OCI-LY1 (cell line): ENCODE measurements around the gene WDR82.

ENCODE experiments used
- H2AFZ ChIP-seq: fragments of 200-600 bp; sonication (generic), shearing (Covaris generic); 2 replicates; pipeline ENCODE4 v1.6.0; 2014; ENCODE audit warnings: antibody characterized with exemption, mild to moderate bottlenecking, low read length
- H3F3A ChIP-seq: fragments of 200-600 bp; sonication (generic), shearing (Covaris generic); 2 replicates; pipeline ENCODE4 v1.6.0; 2014; ENCODE audit warnings: mild to moderate bottlenecking, antibody characterized with exemption, low read length, moderate library complexity; ENCODE audit not compliant: insufficient read depth
- H3K27ac ChIP-seq: fragments of 200-600 bp; sonication (generic); 2 replicates; pipeline ENCODE4 v1.5.1; 2014; ENCODE audit warnings: low read length, mixed run types, mild to moderate bottlenecking, low read depth; ENCODE audit not compliant: poor library complexity, severe bottlenecking
- H3K27me3 ChIP-seq: fragments of 200-600 bp; sonication (generic); 2 replicates; pipeline ENCODE4 v1.6.0; 2014; ENCODE audit warnings: antibody characterized with exemption, mild to moderate bottlenecking, low read length, moderate library complexity; ENCODE audit not compliant: insufficient read depth
- H3K36me3 ChIP-seq: fragments of 200-600 bp; sonication (generic); 2 replicates; pipeline ENCODE4 v1.6.1; 2014; ENCODE audit warnings: mild to moderate bottlenecking, antibody characterized with exemption, low read length, moderate library complexity, mixed read lengths; ENCODE audit not compliant: insufficient read depth
- H3K4me1 ChIP-seq: fragments of 200-600 bp; sonication (generic); 2 replicates; pipeline ENCODE4 v1.5.1; 2014; ENCODE audit warnings: mild to moderate bottlenecking, low read length, moderate library complexity; ENCODE audit not compliant: insufficient read depth, severe bottlenecking
- H3K4me2 ChIP-seq: fragments of 200-600 bp; sonication (generic), shearing (Covaris generic); 2 replicates; pipeline ENCODE4 v1.6.1; 2014; ENCODE audit warnings: low read length
- H3K4me3 ChIP-seq: fragments of 200-600 bp; sonication (generic); 2 replicates; pipeline ENCODE4 v1.5.1; 2014; ENCODE audit warnings: low read length, low read depth, mild to moderate bottlenecking, mixed read lengths; ENCODE audit not compliant: poor library complexity, severe bottlenecking
- H3K79me2 ChIP-seq: fragments of 200-600 bp; shearing (Covaris generic); 2 replicates; pipeline ENCODE4 v1.6.1; 2016; ENCODE audit warnings: mixed run types, low read length, mixed read lengths; ENCODE audit not compliant: insufficient read depth
- H3K9ac ChIP-seq: fragments of 200-600 bp; sonication (generic), shearing (Covaris generic); 2 replicates; pipeline ENCODE4 v1.6.1; 2014; ENCODE audit warnings: mild to moderate bottlenecking, low read length, mixed read lengths
- H3K9me2 ChIP-seq: fragments of 200-600 bp; sonication (generic), shearing (Covaris generic); 2 replicates; pipeline ENCODE4 v1.6.1; 2014; ENCODE audit warnings: low read depth, mild to moderate bottlenecking, low read length, mixed read lengths
- H3K9me3 ChIP-seq: fragments of 200-600 bp; shearing (Covaris generic); 2 replicates; pipeline ENCODE4 v1.6.1; 2014; ENCODE audit warnings: low read length, mixed read lengths
- H4K20me1 ChIP-seq: fragments of 200-600 bp; sonication (generic), shearing (Covaris generic); 2 replicates; pipeline ENCODE4 v1.6.0; 2016; ENCODE audit warnings: mild to moderate bottlenecking, low read length; ENCODE audit not compliant: insufficient read depth
- EZH2 ChIP-seq: fragments of 200-600 bp; sonication (generic), shearing (Covaris generic); IDR thresholded peaks from 2 replicates; pipeline ENCODE4 v1.8.0; 2017; ENCODE audit warnings: borderline replicate concordance, mixed run types, mild to moderate bottlenecking, antibody characterized with exemption, low read length, moderate library complexity, mixed read lengths
- TF ChIP-seq, protein P1 (sequence below): fragments of 200-600 bp; sonication (generic), shearing (Covaris generic); IDR thresholded peaks from 2 replicates; pipeline ENCODE4 v1.5.1; 2017; ENCODE audit warnings: mild to moderate bottlenecking, antibody characterized with exemption, low read length, moderate library complexity, mixed read lengths

The WDR82 gene

DNA sequence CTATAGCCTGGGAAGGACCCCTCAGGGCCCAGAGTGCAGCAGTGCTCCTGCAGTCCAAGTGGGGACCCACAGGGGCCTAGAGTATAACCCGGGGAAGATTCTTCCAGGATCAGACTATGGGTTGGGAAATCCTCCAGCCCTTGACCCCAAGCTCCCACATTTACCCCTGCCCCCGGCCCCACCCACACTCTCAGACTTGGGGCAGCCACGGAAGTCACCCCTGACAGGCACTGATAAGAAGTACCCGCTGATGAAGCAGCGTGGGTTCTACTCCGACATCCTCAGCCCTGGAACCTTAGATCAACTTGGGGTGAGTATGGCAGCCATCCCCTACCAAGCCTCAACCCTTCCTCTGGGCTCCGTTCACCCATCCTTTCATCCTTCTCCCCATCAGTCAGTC lies 44.0 kb upstream of the WDR82 start:
- H3K27ac ChIP-seq = no peak overlapping the region
- peaks cover 7% of the 10 kb centered on the region for H3K4me1 ChIP-seq
- no peak overlapping the region for H2AFZ ChIP-seq
- no peaks in the 10 kb centered on the region for H4K20me1 ChIP-seq
- no peaks in the 10 kb centered on the region for H3F3A ChIP-seq
- no peaks in the 10 kb centered on the region for H3K9me3 ChIP-seq
- TF ChIP-seq, protein P1, sequence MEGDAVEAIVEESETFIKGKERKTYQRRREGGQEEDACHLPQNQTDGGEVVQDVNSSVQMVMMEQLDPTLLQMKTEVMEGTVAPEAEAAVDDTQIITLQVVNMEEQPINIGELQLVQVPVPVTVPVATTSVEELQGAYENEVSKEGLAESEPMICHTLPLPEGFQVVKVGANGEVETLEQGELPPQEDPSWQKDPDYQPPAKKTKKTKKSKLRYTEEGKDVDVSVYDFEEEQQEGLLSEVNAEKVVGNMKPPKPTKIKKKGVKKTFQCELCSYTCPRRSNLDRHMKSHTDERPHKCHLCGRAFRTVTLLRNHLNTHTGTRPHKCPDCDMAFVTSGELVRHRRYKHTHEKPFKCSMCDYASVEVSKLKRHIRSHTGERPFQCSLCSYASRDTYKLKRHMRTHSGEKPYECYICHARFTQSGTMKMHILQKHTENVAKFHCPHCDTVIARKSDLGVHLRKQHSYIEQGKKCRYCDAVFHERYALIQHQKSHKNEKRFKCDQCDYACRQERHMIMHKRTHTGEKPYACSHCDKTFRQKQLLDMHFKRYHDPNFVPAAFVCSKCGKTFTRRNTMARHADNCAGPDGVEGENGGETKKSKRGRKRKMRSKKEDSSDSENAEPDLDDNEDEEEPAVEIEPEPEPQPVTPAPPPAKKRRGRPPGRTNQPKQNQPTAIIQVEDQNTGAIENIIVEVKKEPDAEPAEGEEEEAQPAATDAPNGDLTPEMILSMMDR = no peak
- no peak for TF ChIP-seq EZH2
- H3K27me3 ChIP-seq = peaks cover 24% of the 10 kb centered on the region; the same call in 1 of the 2 replicates
- H3K9ac ChIP-seq = no peak overlapping the region
- no peak overlapping the region for H3K4me2 ChIP-seq
- no peaks in the 10 kb centered on the region for H3K36me3 ChIP-seq
- no peaks in the 10 kb centered on the region for H3K9me2 ChIP-seq
- no peak overlapping the region for H3K4me3 ChIP-seq
- no peaks in the 10 kb centered on the region for H3K79me2 ChIP-seq

DNA sequence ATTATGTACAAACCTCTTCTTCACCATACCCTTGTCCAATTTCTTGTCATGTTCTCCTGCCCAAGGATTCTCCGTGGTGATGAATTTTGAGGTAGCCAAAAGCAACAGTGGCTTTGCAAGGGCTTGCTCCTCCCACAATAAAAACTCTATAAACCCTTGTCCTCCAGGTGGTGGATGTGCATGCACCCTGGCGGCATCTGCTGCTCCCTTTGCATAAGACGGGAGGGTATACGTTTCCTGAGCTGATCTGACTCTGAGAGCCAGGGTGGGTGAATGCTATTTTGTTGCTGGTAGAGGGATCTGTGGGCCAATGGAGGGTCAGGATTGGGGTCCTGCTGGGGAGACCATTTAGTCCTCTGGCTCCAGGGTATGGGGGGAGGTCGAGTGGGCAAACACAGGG lies 43.0 kb upstream of the WDR82 start:
- Histone ChIP-seq H3K9ac (no peak overlapping the region), H3F3A (no peaks in the 10 kb centered on the region), H3K4me3 (no peak overlapping the region), H3K27me3 (peaks cover 19% of the 10 kb centered on the region; the same call in 1 of the 2 replicates), H2AFZ (no peak overlapping the region), H3K27ac (no peak overlapping the region), H3K4me1 (peaks cover 14% of the 10 kb centered on the region), H3K4me2 (no peak overlapping the region), H3K9me2 (no peaks in the 10 kb centered on the region), H3K79me2 (no peaks in the 10 kb centered on the region), H3K36me3 (no peaks in the 10 kb centered on the region), H4K20me1 (no peaks in the 10 kb centered on the region), H3K9me3 (no peaks in the 10 kb centered on the region)
- TF ChIP-seq, protein P1 = no peak
- no peak for TF ChIP-seq EZH2

DNA sequence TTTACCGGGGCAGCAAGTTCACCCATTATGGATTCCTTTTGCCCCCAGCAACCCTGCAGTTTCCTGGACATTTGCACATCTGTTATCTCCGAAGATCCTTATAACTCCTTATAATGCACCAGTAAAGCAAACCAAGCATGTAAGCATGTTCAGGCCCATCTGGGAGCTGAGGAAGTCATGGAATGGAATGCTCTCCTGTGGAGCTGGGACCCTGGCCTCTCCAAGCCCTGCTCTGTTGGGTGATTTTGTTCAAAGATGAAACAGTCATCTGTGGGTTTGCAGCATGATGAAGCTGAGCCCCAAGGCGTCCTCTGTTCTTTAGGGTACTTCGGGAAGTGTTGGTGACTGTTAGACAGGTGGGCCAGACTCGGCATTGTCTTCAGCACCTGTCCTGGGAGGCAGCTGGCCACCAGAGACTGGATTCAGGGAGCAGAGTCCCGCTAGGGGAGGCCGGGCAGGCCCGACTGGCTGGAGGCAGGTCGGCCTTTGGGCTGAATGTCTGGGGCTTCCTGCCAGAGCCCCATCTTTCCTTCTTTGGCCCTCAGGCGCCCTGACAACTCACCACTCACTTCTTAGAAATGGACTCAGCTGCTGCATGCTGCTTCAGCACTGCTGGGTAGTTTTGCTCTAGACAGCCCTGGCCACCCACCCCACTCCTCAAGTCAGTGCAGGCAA lies 41.6 kb upstream of the WDR82 start:
- Histone ChIP-seq H3K36me3 (no peaks in the 10 kb centered on the region), H3K79me2 (no peaks in the 10 kb centered on the region), H3K4me1 (peaks cover 14% of the 10 kb centered on the region), H3K4me2 (no peak overlapping the region), H4K20me1 (no peaks in the 10 kb centered on the region), H3K4me3 (no peak overlapping the region), H3K9me3 (no peaks in the 10 kb centered on the region), H3F3A (no peaks in the 10 kb centered on the region), H3K9me2 (no peaks in the 10 kb centered on the region), H3K9ac (no peak overlapping the region), H3K27me3 (0 out of 2 replicates have a peak, but pooled peaks cover 14% of the 10 kb centered on the region), H2AFZ (no peak overlapping the region), H3K27ac (no peak overlapping the region)
- TF ChIP-seq, protein P1 = no peak
- TF ChIP-seq EZH2 = no peak
